ENCODE measurements around the gene ZNF106. TPM values are rescaled to one million over a fixed set of nuclear protein-coding genes. Genes with fewer than 3 reads are reported as not detected.

Gene ZNF106
- total and polyA plus RNA-seq, 2 of the 4 experiments (the other 2 are of a cell fraction), result 19.2 to 87.5 TPM

DNA sequence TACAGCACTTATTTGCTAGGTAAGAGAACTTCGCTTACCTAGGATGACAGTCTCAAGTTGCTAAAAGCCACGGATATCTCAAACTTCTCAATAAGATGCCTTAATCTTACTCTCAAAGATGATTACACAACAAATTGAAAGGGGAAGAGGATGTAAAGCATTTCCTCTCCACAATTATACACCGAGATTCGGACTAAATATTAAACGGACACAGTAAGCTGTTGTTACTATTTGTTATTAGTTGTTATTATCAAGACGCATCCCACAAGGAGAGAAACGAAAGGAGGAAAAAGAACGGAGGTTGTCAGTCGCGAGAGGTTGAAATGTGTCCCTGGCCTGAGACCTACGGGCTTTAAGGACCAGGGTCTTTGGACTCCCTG lies 660 bp downstream of the ZNF106 start:
- in situ Hi-C loops (cut with MboI; ENCODE audit: low sequenced_read_pairs), result no loop called here
- POLR2A ChIA-PET (ENCODE audit: unreplicated experiment), result interaction anchor here (0.6 kb wide), 1 partner anchor 45 kb away, joined by 3 read pairs; no protein-coding TSS in a partner anchor
- peak overlapping the region; percentile 90 for H3K18ac ChIP-seq (ENCODE audit: low read depth, low read length)
- H3K9me3 ChIP-seq (ENCODE audit: control insufficient read depth, insufficient read depth, low read length), result no peaks in the 10 kb centered on the region
- CTCF ChIA-PET, result no interaction called here
- peaks cover 3% of the 10 kb centered on the region for H3K4me1 ChIP-seq (ENCODE audit: control insufficient read depth, insufficient read depth, low read length)
- H3K79me1 ChIP-seq (ENCODE audit: low read depth in 1 of 2, low read length in 2 of 2), result peaks cover 5 to 42% of the 10 kb centered on the region in 2 experiments
- peak overlapping the region; percentile 99 for H3K9ac ChIP-seq (ENCODE audit: low read depth, low read length)
- H3K23ac ChIP-seq (ENCODE audit: low read depth, low read length), result peak overlapping the region; percentile 97
- H2AK9ac ChIP-seq (replicated peaks; ENCODE audit: low read depth, low read length, poor library complexity), result peak overlapping the region; percentile 95
- dilution Hi-C loops (cut with HindIII; ENCODE audit: low sequenced_read_pairs, unreplicated experiment), result no loop called here
- peak overlapping the region; percentile 82 for H4K91ac ChIP-seq (ENCODE audit: insufficient read depth, low read depth, low read length)
- TF ChIP-seq RFX5 (IDR thresholded peaks at IDR 0.05; ENCODE audit: low read depth, low read length) (no peak), POLR2A (IDR thresholded peaks at IDR 0.05; ENCODE audit: low read depth, low read length) (no peak), CEBPB (IDR thresholded peaks at IDR 0.05; ENCODE audit: low read depth, low read length) (peak; percentile 51; the same call in 1 of the 2 replicates), BHLHE40 (IDR thresholded peaks at IDR 0.05; ENCODE audit: low read depth, low read length) (no peak), FOS (IDR thresholded peaks at IDR 0.05; ENCODE audit: low read depth, low read length) (no peak)
- H4K20me1 ChIP-seq (ENCODE audit: insufficient read depth, low read length), result peaks cover 4% of the 10 kb centered on the region
- peak overlapping the region; percentile 45; the same call in 1 of the 3 replicates for H2BK15ac ChIP-seq (ENCODE audit: low read depth, low read length)
- H2AFZ ChIP-seq (replicated peaks; ENCODE audit: low read length, poor library complexity), result peak overlapping the region; percentile 96
- peaks cover 2% of the 10 kb centered on the region for H3K36me3 ChIP-seq (ENCODE audit: control insufficient read depth, insufficient read depth, low read length)
- peak; percentile 4 for DNase-seq
- no peaks in the 10 kb centered on the region for H3K27me3 ChIP-seq (ENCODE audit: control insufficient read depth, insufficient read depth, low read length)
- H3K56ac ChIP-seq (ENCODE audit: extremely low read depth, insufficient read depth, low read length), result peak overlapping the region; percentile 83; the same call in 1 of the 2 replicates
- H2BK5ac ChIP-seq (ENCODE audit: low read depth, low read length, poor library complexity, severe bottlenecking), result peak overlapping the region; percentile 96
- peaks cover 2% of the 10 kb centered on the region; the same call in 1 of the 2 replicates for H3K9me1 ChIP-seq (ENCODE audit: insufficient read depth, low read length)
- TSS peak; percentile 66 for BruUV-seq (replicated peaks)
- peak overlapping the region; percentile 76 for H2BK120ac ChIP-seq (ENCODE audit: low read depth, low read length)
- intact Hi-C loops (cut with micrococcal nuclease), result no loop called here
- peak overlapping the region; percentile 99 for H3K27ac ChIP-seq (ENCODE audit: insufficient read depth, low read length)
- peak overlapping the region; percentile 92 for H3K4ac ChIP-seq (ENCODE audit: low read depth, low read length)
- no CpG with 5 or more reads among the region's 11 CpGs for WGBS, 2 experiments (ENCODE audit: extremely low coverage in 2 of 2, insufficient read length in 1 of 2)
- peak overlapping the region; percentile 98 for H3K4me2 ChIP-seq (ENCODE audit: low read depth, low read length)
- no peak overlapping the region for H2BK20ac ChIP-seq (ENCODE audit: low read depth, low read length)
- H3K4me3 ChIP-seq (ENCODE audit: insufficient read depth, low read depth, low read length), result peak overlapping the region; percentile 97
- peak overlapping the region; percentile 85; the same call in 1 of the 2 replicates for H4K5ac ChIP-seq (ENCODE audit: low read depth, low read length)
- peak overlapping the region; percentile 83 to 99; a peak in 2 of 4 replicates for H4K8ac ChIP-seq (ENCODE audit: low read depth in 2 of 2, low read length in 2 of 2)
- ATAC-seq (ENCODE audit: low read depth), result peak; percentile 1; the same call in 1 of the 2 replicates
- H3K14ac ChIP-seq (replicated peaks; ENCODE audit: low read depth, low read length), result peak overlapping the region; percentile 97
- peak overlapping the region; percentile 93 for H2AK5ac ChIP-seq (ENCODE audit: low read depth, low read length)
